PC-9 (cell line): ENCODE results near the gene CCL7. TPM values are rescaled to one million over a fixed set of nuclear protein-coding genes. Genes with fewer than 3 reads are reported as not detected.

Experiments
- BruUV-seq: library from RNA; stranded (reverse); fragments of 400-500 nt; replicated peaks from 2 replicates; lab custom pipeline; 2021; lab: Mats Ljungman, UMichigan
- CTCF ChIA-PET: fragments of 300-600 bp; sonication (Branson Sonifier 250); formaldehyde crosslinking; loops from one replicate; lab custom pipeline; 2022; ENCODE audit warnings: antibody characterized with exemption; lab: Charles Lee
- POLR2A ChIA-PET: fragments of 300-600 bp; sonication (Branson Sonifier 250); formaldehyde crosslinking; loops from one replicate; lab custom pipeline; 2022; ENCODE audit warnings: antibody characterized with exemption; ENCODE audit not compliant: unreplicated experiment; lab: Charles Lee
- DNase-seq, 2 experiments: peaks; one replicate each; pipeline versions ENCODE4 v3.0.0 to v3.0.0-alpha.2; 2015 to 2022; ENCODE audit warnings: mixed read lengths in 1 of 2
- H2AFZ ChIP-seq: fragments of 200-600 bp; sonication (generic); 2 replicates; pipeline ENCODE4 v1.8.1; 2017; ENCODE audit warnings: antibody characterized with exemption
- H3F3A ChIP-seq: fragments of 200-600 bp; sonication (generic); 2 replicates; pipeline ENCODE4 v1.8.1; 2017; ENCODE audit warnings: antibody characterized with exemption, mild to moderate bottlenecking, low read depth; ENCODE audit not compliant: insufficient read depth
- H3K27ac ChIP-seq: fragments of 200-600 bp; sonication (generic); 2 replicates; pipeline ENCODE4 v1.6.1; 2016; ENCODE audit warnings: mixed run types
- H3K27me3 ChIP-seq: fragments of 200-600 bp; sonication (generic); 2 replicates; pipeline ENCODE4 v1.6.1; 2016; ENCODE audit warnings: low read depth, mixed run types; ENCODE audit not compliant: insufficient read depth
- H3K36me3 ChIP-seq: fragments of 200-600 bp; sonication (generic); 2 replicates; pipeline ENCODE4 v1.6.1; 2016; ENCODE audit warnings: low read depth, mixed run types
- H3K4me1 ChIP-seq: fragments of 200-600 bp; sonication (generic); replicated peaks from 2 replicates; pipeline ENCODE4 v1.6.1; 2016; ENCODE audit warnings: mixed run types; ENCODE audit not compliant: insufficient read depth
- H3K4me2 ChIP-seq: fragments of 200-600 bp; sonication (generic); 2 replicates; pipeline ENCODE4 v1.6.1; 2017; ENCODE audit warnings: mixed run types
- H3K4me3 ChIP-seq: fragments of 200-600 bp; sonication (generic); 2 replicates; pipeline ENCODE4 v1.6.1; 2016; ENCODE audit warnings: mixed run types
- H3K79me2 ChIP-seq: fragments of 200-600 bp; sonication (generic); 2 replicates; pipeline ENCODE4 v1.6.1; 2017; ENCODE audit warnings: low read depth, mixed run types
- H3K9me2 ChIP-seq: fragments of 200-600 bp; sonication (generic); 2 replicates; pipeline ENCODE4 v1.8.1; 2017; ENCODE audit warnings: mild to moderate bottlenecking; ENCODE audit not compliant: insufficient read depth
- H3K9me3 ChIP-seq: fragments of 200-600 bp; sonication (generic); 2 replicates; pipeline ENCODE4 v1.8.1; 2016; ENCODE audit warnings: low read depth; ENCODE audit not compliant: insufficient read depth
- H4K20me1 ChIP-seq: fragments of 200-600 bp; sonication (generic); 2 replicates; pipeline ENCODE4 v1.8.1; 2017; ENCODE audit not compliant: insufficient read depth
- CTCF ChIP-seq: fragments of 200-600 bp; sonication (generic); conservative IDR thresholded peaks from 2 replicates; pipeline ENCODE4 v1.6.1; 2017; ENCODE audit warnings: mixed run types, antibody characterized with exemption, mild to moderate bottlenecking, moderate library complexity
- EZH2 ChIP-seq: fragments of 200-600 bp; sonication (generic); IDR thresholded peaks from 2 replicates; pipeline ENCODE4 v1.8.0; 2017; ENCODE audit warnings: antibody characterized with exemption, low read depth
- intact Hi-C: fragments of 100-400 bp; cut with micrococcal nuclease; formaldehyde crosslinking; loops from one replicate; pipeline ENCODE4 v1.10.0; 2022; ENCODE audit not compliant: unreplicated experiment
- total RNA-seq: library from RNA; stranded (reverse); gene quantifications from 2 replicates; pipeline ENCODE4 v1.2.3, GENCODE V29; 2021

The CCL7 gene
- total RNA-seq, 1 experiment from 2014 or later, result not detected

- Histone ChIP-seq H3K4me1 (no peaks in the 10 kb centered on the region), H3K4me2 (no peak overlapping the region), H3F3A (no peaks in the 10 kb centered on the region), H3K9me3 (no peaks in the 10 kb centered on the region), H3K27me3 (peaks cover 33% of the 10 kb centered on the region; the same call in 1 of the 2 replicates), H4K20me1 (no peaks in the 10 kb centered on the region), H3K4me3 (no peak overlapping the region), H3K27ac (no peak overlapping the region), H3K36me3 (no peaks in the 10 kb centered on the region), H3K9me2 (no peaks in the 10 kb centered on the region), H2AFZ (no peak overlapping the region), H3K79me2 (no peaks in the 10 kb centered on the region)
- intact Hi-C loops, result no loop called here
- POLR2A ChIA-PET, result no interaction called here
- TF ChIP-seq EZH2 (no peak), CTCF (no peak)
- BruUV-seq, result no TSS peak
- CTCF ChIA-PET, result no interaction called here
- no peak for DNase-seq
Observed at GRCh38 chr17:34252444-34253138, 17.4 kb upstream of the CCL7 start.

GRCh38 chr17:34253139-34253525 lies 16.9 kb upstream of the CCL7 start:
- Histone ChIP-seq H3K79me2 (no peaks in the 10 kb centered on the region), H3K27ac (no peak overlapping the region), H3K4me3 (no peak overlapping the region), H3K27me3 (peaks cover 33% of the 10 kb centered on the region; the same call in 1 of the 2 replicates), H3K9me3 (no peaks in the 10 kb centered on the region), H3F3A (no peaks in the 10 kb centered on the region), H4K20me1 (no peaks in the 10 kb centered on the region), H3K9me2 (no peaks in the 10 kb centered on the region), H2AFZ (no peak overlapping the region), H3K4me2 (no peak overlapping the region), H3K4me1 (no peaks in the 10 kb centered on the region), H3K36me3 (no peaks in the 10 kb centered on the region)
- no TSS peak for BruUV-seq
- ChIA-PET POLR2A (no interaction called here), CTCF (no interaction called here)
- DNase-seq, result no peak
- no peak for TF ChIP-seq CTCF
- no peak for TF ChIP-seq EZH2
- intact Hi-C loops, result no loop called here

- no peaks in the 10 kb centered on the region for H3K4me1 ChIP-seq
- intact Hi-C loops, result no loop called here
- H3K4me2 ChIP-seq, result no peak overlapping the region
- H3K4me3 ChIP-seq, result no peak overlapping the region
- no peak overlapping the region for H2AFZ ChIP-seq
- POLR2A ChIA-PET, result interaction anchor here (0.6 kb wide), 1 partner anchor 1426 kb away, joined by 3 read pairs; no protein-coding TSS in a partner anchor
- no peaks in the 10 kb centered on the region for H3K9me3 ChIP-seq
- no peaks in the 10 kb centered on the region for H3K79me2 ChIP-seq
- BruUV-seq, result no TSS peak
- H3K36me3 ChIP-seq, result no peaks in the 10 kb centered on the region
- no peak overlapping the region for H3K27ac ChIP-seq
- H3K27me3 ChIP-seq, result peaks cover 33% of the 10 kb centered on the region; the same call in 1 of the 2 replicates
- DNase-seq, result no peak
- TF ChIP-seq EZH2, result no peak
- no peak for TF ChIP-seq CTCF
- H3K9me2 ChIP-seq, result no peaks in the 10 kb centered on the region
- CTCF ChIA-PET, result no interaction called here
- H4K20me1 ChIP-seq, result no peaks in the 10 kb centered on the region
- H3F3A ChIP-seq, result no peaks in the 10 kb centered on the region
Observed at GRCh38 chr17:34254146-34254545, 15.9 kb upstream of the CCL7 start.
